Activated T-helper 17 cell treated with anti-CD3 and anti-CD28 coated beads, Interleukin-2, amount 50 U/mL, for 72 hours (primary cell): Measurements from ENCODE around the gene CD79A. TPM values are rescaled to one million over a fixed set of nuclear protein-coding genes. Genes with fewer than 3 reads are reported as not detected.
A peak's percentile ranks its signal among the peaks of the same experiment; 100 is the strongest.

ENCODE experiments used
- ATAC-seq: fragments of 150-1000 bp; cut with Tn5 transposase; replicated peaks from 2 replicates; pipeline ENCODE4 v1.10.0; 2021; ENCODE audit warnings: mild to moderate bottlenecking, moderate library complexity
- H3K27ac Mint-ChIP-seq: one replicate; pipeline ENCODE4 v1.8.0; 2022; ENCODE audit warnings: mixed read lengths
- H3K27me3 Mint-ChIP-seq: one replicate; pipeline ENCODE4 v1.8.0; 2022; ENCODE audit warnings: mixed read lengths
- H3K36me3 Mint-ChIP-seq: one replicate; pipeline ENCODE4 v1.8.0; 2022; ENCODE audit warnings: low read depth, mild to moderate bottlenecking, mixed read lengths
- H3K4me1 Mint-ChIP-seq: one replicate; pipeline ENCODE4 v1.8.0; 2022; ENCODE audit warnings: mixed read lengths
- H3K4me3 Mint-ChIP-seq: one replicate; pipeline ENCODE4 v1.8.0; 2022; ENCODE audit warnings: mild to moderate bottlenecking, mixed read lengths
- H3K9me3 Mint-ChIP-seq: one replicate; pipeline ENCODE4 v1.8.0; 2022; ENCODE audit warnings: mixed read lengths
- total RNA-seq, 2 donors: library from RNA; stranded (reverse); gene quantifications; one replicate each; pipeline ENCODE4 v1.2.3, GENCODE V29; 2022

The CD79A gene
- total RNA-seq, 2 donors from 2014 or later: 0.22 to 0.98 TPM

- H3K4me3 Mint-ChIP-seq: peak overlapping the region; percentile 90
- peaks cover 20% of the 10 kb centered on the region for H3K4me1 Mint-ChIP-seq
- no peaks in the 10 kb centered on the region for H3K9me3 Mint-ChIP-seq
- H3K27me3 Mint-ChIP-seq: no peaks in the 10 kb centered on the region
- peak overlapping the region; percentile 98 for H3K27ac Mint-ChIP-seq
- peaks cover 46% of the 10 kb centered on the region for H3K36me3 Mint-ChIP-seq
- no peak for ATAC-seq
Observed at GRCh38 chr19:41859213-41859617, 17.9 kb upstream of the CD79A start.

GRCh38 chr19:41859618-41860418 lies 17.3 kb upstream of the CD79A start, which contains the start of gene RPS19:
Gene RPS19 (plus strand): TSS chr19:41860255. CDS start chr19:41860775, 520 bp downstream.
- no peaks in the 10 kb centered on the region for H3K9me3 Mint-ChIP-seq
- peak within 1 kb of the TSS; percentile 90 for H3K4me3 Mint-ChIP-seq
- peak; percentile 90 for ATAC-seq
- peaks cover 22% of the 10 kb centered on the region for H3K4me1 Mint-ChIP-seq
- H3K36me3 Mint-ChIP-seq: peaks cover 52% of the 10 kb centered on the region
- H3K27ac Mint-ChIP-seq: peak within 1 kb of the TSS; percentile 98
- H3K27me3 Mint-ChIP-seq: no peaks in the 10 kb centered on the region

- H3K27me3 Mint-ChIP-seq: no peaks in the 10 kb centered on the region
- peak overlapping the region; percentile 90 for H3K4me3 Mint-ChIP-seq
- peaks cover 22% of the 10 kb centered on the region for H3K4me1 Mint-ChIP-seq
- peak overlapping the region; percentile 98 for H3K27ac Mint-ChIP-seq
- H3K9me3 Mint-ChIP-seq: no peaks in the 10 kb centered on the region
- peaks cover 60% of the 10 kb centered on the region for H3K36me3 Mint-ChIP-seq
- no peak for ATAC-seq
Observed at GRCh38 chr19:41860419-41861115, 16.5 kb upstream of the CD79A start.

- ATAC-seq: no peak
- H3K36me3 Mint-ChIP-seq: peaks cover 67% of the 10 kb centered on the region
- H3K4me1 Mint-ChIP-seq: peaks cover 25% of the 10 kb centered on the region
- no peaks in the 10 kb centered on the region for H3K27me3 Mint-ChIP-seq
- no peaks in the 10 kb centered on the region for H3K9me3 Mint-ChIP-seq
- H3K4me3 Mint-ChIP-seq: peak overlapping the region; percentile 90
- peak overlapping the region; percentile 98 for H3K27ac Mint-ChIP-seq
Observed at GRCh38 chr19:41861116-41861768, 15.8 kb upstream of the CD79A start.

- Mint-ChIP-seq H3K27ac (peak overlapping the region; percentile 98), H3K4me1 (peaks cover 27% of the 10 kb centered on the region)
- ATAC-seq: no peak
Observed at GRCh38 chr19:41861846-41862245, 15.2 kb upstream of the CD79A start.

GRCh38 chr19:41862445-41862986 lies 14.6 kb upstream of the CD79A start:
- H3K9me3 Mint-ChIP-seq: no peaks in the 10 kb centered on the region
- peaks cover 79% of the 10 kb centered on the region for H3K36me3 Mint-ChIP-seq
- peak overlapping the region; percentile 90 for H3K4me3 Mint-ChIP-seq
- no peaks in the 10 kb centered on the region for H3K27me3 Mint-ChIP-seq
- H3K4me1 Mint-ChIP-seq: peaks cover 27% of the 10 kb centered on the region
- ATAC-seq: no peak
- peak overlapping the region; percentile 98 for H3K27ac Mint-ChIP-seq

More at GRCh38 chr19:41861846-41862245, 15.2 kb upstream of the CD79A start:
- H3K27me3 Mint-ChIP-seq: no peaks in the 10 kb centered on the region
- peaks cover 73% of the 10 kb centered on the region for H3K36me3 Mint-ChIP-seq
- H3K9me3 Mint-ChIP-seq: no peaks in the 10 kb centered on the region
- peak overlapping the region; percentile 90 for H3K4me3 Mint-ChIP-seq

- no peaks in the 10 kb centered on the region for H3K27me3 Mint-ChIP-seq
- H3K4me3 Mint-ChIP-seq: peak overlapping the region; percentile 90
- no peaks in the 10 kb centered on the region for H3K9me3 Mint-ChIP-seq
- H3K27ac Mint-ChIP-seq: peak overlapping the region; percentile 98
- peaks cover 35% of the 10 kb centered on the region for H3K4me1 Mint-ChIP-seq
- peaks cover 88% of the 10 kb centered on the region for H3K36me3 Mint-ChIP-seq
- no peak for ATAC-seq
Observed at GRCh38 chr19:41863209-41863931, 13.7 kb upstream of the CD79A start.

- Mint-ChIP-seq H3K9me3 (no peaks in the 10 kb centered on the region), H3K4me3 (peak overlapping the region; percentile 90), H3K27me3 (no peaks in the 10 kb centered on the region), H3K36me3 (peaks cover 98% of the 10 kb centered on the region), H3K4me1 (peaks cover 35% of the 10 kb centered on the region), H3K27ac (peak overlapping the region; percentile 98)
- no peak for ATAC-seq
Observed at GRCh38 chr19:41864374-41864773, 12.7 kb upstream of the CD79A start.

- H3K9me3 Mint-ChIP-seq: no peaks in the 10 kb centered on the region
- no peaks in the 10 kb centered on the region for H3K27me3 Mint-ChIP-seq
- peak overlapping the region; percentile 90 for H3K4me3 Mint-ChIP-seq
- peaks cover 100% of the 10 kb centered on the region for H3K36me3 Mint-ChIP-seq
- H3K4me1 Mint-ChIP-seq: peaks cover 48% of the 10 kb centered on the region
- ATAC-seq: no peak
- peak overlapping the region; percentile 78 for H3K27ac Mint-ChIP-seq
Observed at GRCh38 chr19:41866284-41866683, 10.8 kb upstream of the CD79A start.

- Mint-ChIP-seq H3K4me1 (peaks cover 50% of the 10 kb centered on the region), H3K36me3 (peaks cover 99% of the 10 kb centered on the region), H3K27me3 (no peaks in the 10 kb centered on the region), H3K9me3 (no peaks in the 10 kb centered on the region), H3K4me3 (peak overlapping the region; percentile 84), H3K27ac (peak overlapping the region; percentile 89)
- ATAC-seq: no peak
Observed at GRCh38 chr19:41868120-41868988, 8.7 kb upstream of the CD79A start.

GRCh38 chr19:41868989-41869300 lies 8.1 kb upstream of the CD79A start:
- no peaks in the 10 kb centered on the region for H3K27me3 Mint-ChIP-seq
- no peak for ATAC-seq
- no peak overlapping the region for H3K27ac Mint-ChIP-seq
- H3K9me3 Mint-ChIP-seq: no peaks in the 10 kb centered on the region
- peak overlapping the region; percentile 84 for H3K4me3 Mint-ChIP-seq
- H3K36me3 Mint-ChIP-seq: peaks cover 94% of the 10 kb centered on the region
- H3K4me1 Mint-ChIP-seq: peaks cover 46% of the 10 kb centered on the region

GRCh38 chr19:41869374-41869955 lies 7.6 kb upstream of the CD79A start:
- Mint-ChIP-seq H3K36me3 (peaks cover 89% of the 10 kb centered on the region), H3K4me3 (peak overlapping the region; percentile 84), H3K9me3 (no peaks in the 10 kb centered on the region), H3K27ac (peak overlapping the region; percentile 98), H3K4me1 (peaks cover 41% of the 10 kb centered on the region), H3K27me3 (no peaks in the 10 kb centered on the region)
- ATAC-seq: no peak

- Mint-ChIP-seq H3K4me1 (peaks cover 42% of the 10 kb centered on the region), H3K4me3 (peak overlapping the region; percentile 84), H3K27ac (peak overlapping the region; percentile 98), H3K27me3 (no peaks in the 10 kb centered on the region), H3K36me3 (peaks cover 79% of the 10 kb centered on the region), H3K9me3 (no peaks in the 10 kb centered on the region)
- peak; percentile 54 for ATAC-seq
Observed at GRCh38 chr19:41870401-41870873, 6.6 kb upstream of the CD79A start.
